GM21528 (cell line): ENCODE data around the gene HSD3B1.
"Not testable (repeated sequence)": the region's sequence is repeated elsewhere in the genome, so short reads cannot be mapped to it uniquely, and the experiment has no call there.

Experiments
- ATAC-seq: cut with Tn5 transposase; IDR thresholded peaks from one replicate; pipeline ENCODE4 v1.9.1; 2021; ENCODE audit warnings: mild to moderate bottlenecking, moderate library complexity; ENCODE audit not compliant: unreplicated experiment, low FRiP score

Gene HSD3B1

GRCh38 chr1:119551218-119551617, 44.2 kb downstream of the HSD3B1 start:
- ATAC-seq, result no peak

- not testable (repeated sequence) for ATAC-seq
These were observed 45.6 kb downstream of the HSD3B1 start for GRCh38 chr1:119552656-119553055.

- not testable (repeated sequence) for ATAC-seq
These were observed 46.5 kb downstream of the HSD3B1 start for GRCh38 chr1:119553302-119554071.

- no peak for ATAC-seq
These were observed 47.2 kb downstream of the HSD3B1 start for GRCh38 chr1:119554183-119554582.

GRCh38 chr1:119556423-119556822, 49.4 kb downstream of the HSD3B1 start:
- ATAC-seq, result no peak

- not testable (repeated sequence) for ATAC-seq
These were observed 53.4 kb downstream of the HSD3B1 start for GRCh38 chr1:119560402-119560801.

- ATAC-seq, result peak; percentile 58
These were observed 57.5 kb downstream of the HSD3B1 start for GRCh38 chr1:119564548-119564947.
